ENCODE results near the gene CDK2AP2.

The CDK2AP2 gene

DNA sequence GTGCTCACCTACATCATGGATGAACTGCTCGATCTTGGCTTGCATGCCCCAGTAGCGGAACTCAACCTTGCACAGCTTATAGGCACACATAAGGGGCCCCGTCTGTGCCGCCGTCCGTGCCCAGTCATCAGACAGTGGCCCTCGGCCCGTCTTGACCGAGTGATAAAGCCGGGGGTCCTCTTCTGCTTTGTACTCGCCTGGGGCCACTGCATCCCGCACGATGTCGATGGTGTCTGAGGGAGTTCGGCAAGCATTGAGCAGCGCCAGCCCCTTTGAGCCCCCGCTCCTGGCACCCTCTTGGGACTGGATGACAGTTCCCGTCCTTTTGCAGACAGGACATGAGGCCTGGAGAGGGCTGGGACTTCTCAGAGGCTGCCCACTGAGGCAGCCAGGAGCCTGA is 6.1 kb downstream of the CDK2AP2 start:
- DNase-seq (ENCODE audit: low read depth in 1 of 2, low spot score in 1 of 2), result no peak
- no peak for TF ChIP-seq POLR2AphosphoS5 (IDR thresholded peaks at IDR 0.05; ENCODE audit: low read depth)
- TF ChIP-seq GABPA (IDR thresholded peaks at IDR 0.05; ENCODE audit: low read depth), result no peak
- no peak for TF ChIP-seq CTCF (IDR thresholded peaks at IDR 0.05; ENCODE audit: insufficient read depth, low read length)
- no peak for TF ChIP-seq SPI1 (IDR thresholded peaks at IDR 0.05; ENCODE audit: borderline replicate concordance, low read depth)
- TF ChIP-seq, protein P1, sequence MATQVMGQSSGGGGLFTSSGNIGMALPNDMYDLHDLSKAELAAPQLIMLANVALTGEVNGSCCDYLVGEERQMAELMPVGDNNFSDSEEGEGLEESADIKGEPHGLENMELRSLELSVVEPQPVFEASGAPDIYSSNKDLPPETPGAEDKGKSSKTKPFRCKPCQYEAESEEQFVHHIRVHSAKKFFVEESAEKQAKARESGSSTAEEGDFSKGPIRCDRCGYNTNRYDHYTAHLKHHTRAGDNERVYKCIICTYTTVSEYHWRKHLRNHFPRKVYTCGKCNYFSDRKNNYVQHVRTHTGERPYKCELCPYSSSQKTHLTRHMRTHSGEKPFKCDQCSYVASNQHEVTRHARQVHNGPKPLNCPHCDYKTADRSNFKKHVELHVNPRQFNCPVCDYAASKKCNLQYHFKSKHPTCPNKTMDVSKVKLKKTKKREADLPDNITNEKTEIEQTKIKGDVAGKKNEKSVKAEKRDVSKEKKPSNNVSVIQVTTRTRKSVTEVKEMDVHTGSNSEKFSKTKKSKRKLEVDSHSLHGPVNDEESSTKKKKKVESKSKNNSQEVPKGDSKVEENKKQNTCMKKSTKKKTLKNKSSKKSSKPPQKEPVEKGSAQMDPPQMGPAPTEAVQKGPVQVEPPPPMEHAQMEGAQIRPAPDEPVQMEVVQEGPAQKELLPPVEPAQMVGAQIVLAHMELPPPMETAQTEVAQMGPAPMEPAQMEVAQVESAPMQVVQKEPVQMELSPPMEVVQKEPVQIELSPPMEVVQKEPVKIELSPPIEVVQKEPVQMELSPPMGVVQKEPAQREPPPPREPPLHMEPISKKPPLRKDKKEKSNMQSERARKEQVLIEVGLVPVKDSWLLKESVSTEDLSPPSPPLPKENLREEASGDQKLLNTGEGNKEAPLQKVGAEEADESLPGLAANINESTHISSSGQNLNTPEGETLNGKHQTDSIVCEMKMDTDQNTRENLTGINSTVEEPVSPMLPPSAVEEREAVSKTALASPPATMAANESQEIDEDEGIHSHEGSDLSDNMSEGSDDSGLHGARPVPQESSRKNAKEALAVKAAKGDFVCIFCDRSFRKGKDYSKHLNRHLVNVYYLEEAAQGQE (IDR thresholded peaks at IDR 0.05; ENCODE audit: insufficient replicate concordance, low read depth), result no peak
- H3K27me3 ChIP-seq (ENCODE audit: insufficient read depth, poor library complexity, severe bottlenecking), result no peaks in the 10 kb centered on the region
- no peak overlapping the region for H3K27ac ChIP-seq (replicated peaks)
- no peak overlapping the region for H3K4me3 ChIP-seq (replicated peaks; ENCODE audit: insufficient read depth, low read length)

GRCh38 chr11:67500831-67501715 is 6.9 kb downstream of the CDK2AP2 start:
- peak in 1 of 2 experiments; percentile 69 for DNase-seq (ENCODE audit: low read depth in 1 of 2, low spot score in 1 of 2)
- H3K27me3 ChIP-seq (ENCODE audit: insufficient read depth, poor library complexity, severe bottlenecking), result no peaks in the 10 kb centered on the region
- H3K27ac ChIP-seq (replicated peaks), result no peak overlapping the region
- H3K4me3 ChIP-seq (replicated peaks; ENCODE audit: insufficient read depth, low read length), result no peak overlapping the region
- TF ChIP-seq, protein P1 (IDR thresholded peaks at IDR 0.05; ENCODE audit: insufficient replicate concordance, low read depth), result no peak
- TF ChIP-seq GABPA (IDR thresholded peaks at IDR 0.05; ENCODE audit: low read depth) (no peak), POLR2AphosphoS5 (IDR thresholded peaks at IDR 0.05; ENCODE audit: low read depth) (no peak), SPI1 (IDR thresholded peaks at IDR 0.05; ENCODE audit: borderline replicate concordance, low read depth) (peak; percentile 81), CTCF (IDR thresholded peaks at IDR 0.05; ENCODE audit: insufficient read depth, low read length) (no peak)

GRCh38 chr11:67500484-67500821 is 7.5 kb downstream of the CDK2AP2 start:
- Histone ChIP-seq H3K27ac (replicated peaks) (no peak overlapping the region), H3K27me3 (ENCODE audit: insufficient read depth, poor library complexity, severe bottlenecking) (no peaks in the 10 kb centered on the region), H3K4me3 (replicated peaks; ENCODE audit: insufficient read depth, low read length) (no peak overlapping the region)
- no peak for DNase-seq (ENCODE audit: low read depth in 1 of 2, low spot score in 1 of 2)
- TF ChIP-seq POLR2AphosphoS5 (IDR thresholded peaks at IDR 0.05; ENCODE audit: low read depth) (no peak), GABPA (IDR thresholded peaks at IDR 0.05; ENCODE audit: low read depth) (no peak), CTCF (IDR thresholded peaks at IDR 0.05; ENCODE audit: insufficient read depth, low read length) (no peak), SPI1 (IDR thresholded peaks at IDR 0.05; ENCODE audit: borderline replicate concordance, low read depth) (no peak)
- TF ChIP-seq, protein P1 (IDR thresholded peaks at IDR 0.05; ENCODE audit: insufficient replicate concordance, low read depth), result no peak

Data from HL-60 (cell line).